Non-pigmented ciliary epithelial cell (primary cell): ENCODE data around the gene TWIST1.

Experiments used
- DNase-seq: peaks from one replicate; pipeline ENCODE4 v3.0.0-alpha.2; 2010; ENCODE audit warnings: low read depth

The TWIST1 gene

DNA sequence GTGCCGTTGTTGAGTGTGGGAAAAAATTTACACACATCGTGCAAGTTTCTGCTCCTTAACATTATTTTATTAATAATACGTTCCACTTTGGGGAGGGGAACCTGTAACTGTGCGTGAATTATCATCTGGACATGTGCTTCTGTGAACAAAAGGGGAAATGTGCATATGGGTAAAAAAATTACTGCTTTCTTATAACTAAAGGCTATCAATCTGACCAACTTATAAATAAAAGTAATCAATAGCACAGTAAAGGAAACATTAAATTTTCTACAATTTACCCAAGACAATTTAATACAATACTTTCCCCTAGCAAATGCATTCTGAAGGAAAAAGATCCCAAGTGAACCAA lies 4.5 kb downstream of the TWIST1 start:
- DNase-seq = no peak

DNA sequence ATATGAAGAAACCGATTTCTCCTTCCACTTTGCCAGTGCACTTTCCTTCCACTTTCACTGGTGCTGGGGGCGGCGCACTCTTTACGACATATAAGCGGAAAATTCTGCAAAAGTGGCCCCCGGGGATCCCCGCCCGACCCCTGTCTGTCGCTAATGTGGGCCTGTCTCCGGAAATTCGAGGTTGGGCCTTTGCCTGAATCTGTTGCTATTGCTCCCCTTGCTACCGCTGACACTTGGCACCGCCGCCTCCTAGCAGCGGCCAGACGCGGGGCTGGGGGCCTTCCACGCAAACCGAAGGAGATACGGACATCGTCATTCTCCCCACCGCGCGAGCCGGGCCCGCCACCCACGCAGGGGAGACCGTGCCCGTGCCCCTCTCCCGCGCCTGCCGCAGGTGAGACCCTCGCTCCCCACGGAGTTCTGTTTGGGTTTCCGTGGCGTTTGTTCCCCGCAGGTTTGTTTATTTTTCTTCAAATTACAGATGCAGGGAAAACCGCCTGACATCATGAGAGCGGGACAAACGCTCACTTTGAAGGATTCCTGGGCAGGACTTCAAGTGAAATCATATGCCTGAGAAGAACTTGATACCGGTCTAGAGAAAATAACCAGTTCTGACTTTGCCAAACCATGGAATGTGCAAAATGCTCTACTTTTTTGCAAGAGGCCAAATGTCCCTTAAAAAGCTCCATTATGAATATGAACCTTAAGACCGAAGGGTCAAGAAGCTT lies 5.0 kb downstream of the TWIST1 start:
- DNase-seq = peak; percentile 47

DNA sequence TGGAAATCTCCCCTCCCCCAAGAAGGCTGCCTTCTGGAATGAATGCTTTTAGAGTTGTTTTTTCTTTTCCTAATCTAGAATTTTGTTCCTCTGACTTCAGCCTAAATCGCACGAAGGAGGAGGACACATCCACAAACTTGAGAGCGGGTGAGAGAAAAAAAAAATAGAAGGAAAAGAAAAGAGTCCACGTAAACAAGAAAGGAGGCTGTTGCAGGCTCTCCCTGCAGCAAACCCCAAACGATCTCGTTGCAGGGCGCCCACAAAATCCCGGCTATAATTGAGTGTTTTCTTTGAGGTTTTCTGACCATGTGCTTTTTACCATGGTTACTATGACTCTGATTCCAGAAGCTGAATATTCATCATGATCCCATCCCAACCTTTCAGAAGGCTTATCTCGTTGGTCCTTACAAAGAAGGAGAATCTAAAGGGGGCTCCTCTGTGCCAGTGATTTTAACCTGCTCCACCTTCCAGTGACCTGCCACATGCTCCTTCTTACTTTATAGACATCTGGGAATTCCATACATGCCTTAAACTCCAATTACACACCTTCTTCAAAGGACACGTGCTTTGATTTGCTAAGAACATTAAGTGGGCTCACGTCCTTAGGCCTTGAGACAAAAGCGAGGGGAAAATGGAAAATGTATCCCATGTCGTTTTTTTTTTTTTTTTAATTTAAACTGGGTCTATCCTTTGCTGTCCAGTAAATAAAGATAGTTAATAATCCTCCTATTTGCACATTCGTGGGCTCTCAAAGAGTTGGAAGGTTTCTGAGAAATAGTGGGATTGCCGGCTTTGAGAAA lies 5.8 kb downstream of the TWIST1 start:
- DNase-seq = no peak

GRCh38 chr7:19110776-19111175 lies 6.7 kb downstream of the TWIST1 start:
- no peak for DNase-seq

DNA sequence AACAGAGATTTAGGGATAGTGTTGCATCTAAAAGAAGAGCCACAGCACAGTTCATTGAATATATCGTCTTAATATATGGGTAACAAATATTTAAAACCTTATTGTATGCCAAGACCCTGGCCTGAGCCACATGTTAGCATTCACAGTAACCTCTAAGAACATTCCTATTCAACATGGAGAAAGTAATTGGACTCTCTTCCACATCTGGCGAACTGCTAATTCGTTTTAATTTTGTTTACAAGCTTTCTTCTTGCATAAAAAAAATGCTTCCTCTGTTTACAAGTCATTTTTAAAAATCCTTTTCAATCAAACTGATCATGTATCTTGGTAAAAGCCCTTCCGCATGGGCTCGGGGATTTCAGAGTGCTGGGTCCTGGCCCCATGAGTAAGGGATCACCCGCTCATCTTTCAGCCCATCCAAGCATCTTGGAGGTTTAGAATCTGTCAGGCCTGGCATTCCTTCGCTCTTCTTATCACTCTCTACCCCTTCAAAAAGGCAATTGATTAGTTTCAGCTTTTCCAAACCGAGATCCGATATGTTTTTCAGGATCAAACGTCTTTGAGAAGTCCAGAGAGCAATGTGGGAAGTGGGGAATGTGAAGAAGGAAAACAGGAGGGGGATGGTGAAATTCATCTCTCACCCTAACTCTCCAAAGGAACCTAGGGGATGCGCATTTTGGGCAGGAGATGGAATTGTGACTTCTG lies 7.3 kb downstream of the TWIST1 start:
- DNase-seq = no peak

DNA sequence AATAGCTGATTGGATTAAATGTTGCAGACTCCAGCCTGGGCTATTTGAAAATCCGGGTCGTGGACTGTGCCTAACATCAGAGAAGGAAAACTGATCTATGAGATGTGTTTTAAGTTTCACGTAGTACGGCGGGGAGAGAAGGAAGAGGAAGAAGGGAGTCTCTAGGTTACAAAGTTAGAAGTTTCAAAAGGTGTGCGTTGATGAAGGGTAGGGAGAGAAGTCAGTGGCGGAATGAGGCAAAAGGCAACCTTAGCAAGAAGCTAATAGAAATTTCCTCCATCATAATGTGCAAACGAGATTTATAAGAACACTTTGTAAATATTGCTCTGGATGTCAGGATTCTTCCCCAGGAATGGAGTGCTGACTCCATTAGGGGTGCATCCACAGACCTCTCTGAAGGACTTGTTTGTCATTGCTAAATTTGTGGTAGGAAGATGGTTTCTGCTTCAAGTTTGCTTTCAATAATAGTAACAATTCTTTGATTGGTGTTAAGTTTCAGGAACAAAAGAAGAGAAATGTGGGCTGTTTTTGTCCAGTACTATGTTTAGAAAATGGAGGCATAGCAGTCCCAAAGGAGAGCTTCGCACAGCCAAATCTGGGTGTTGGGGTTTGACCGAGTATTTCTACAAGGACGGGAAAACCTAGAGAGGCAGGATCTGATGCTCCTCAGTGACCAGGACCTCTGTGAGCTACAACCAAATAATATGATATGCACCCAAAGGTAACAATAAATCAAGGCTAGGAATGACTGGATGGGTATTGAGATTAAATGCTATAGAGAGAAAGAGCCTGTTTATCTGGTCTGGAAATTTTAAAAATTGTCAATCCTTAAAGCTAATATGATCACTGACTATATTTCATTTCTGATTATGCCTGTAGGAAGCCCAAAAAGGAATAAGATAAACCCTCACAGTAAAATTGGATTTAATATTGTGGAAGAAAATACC lies 8.2 kb downstream of the TWIST1 start:
- no peak for DNase-seq

GRCh38 chr7:19107356-19108146 lies 9.9 kb downstream of the TWIST1 start:
- DNase-seq = no peak

DNA sequence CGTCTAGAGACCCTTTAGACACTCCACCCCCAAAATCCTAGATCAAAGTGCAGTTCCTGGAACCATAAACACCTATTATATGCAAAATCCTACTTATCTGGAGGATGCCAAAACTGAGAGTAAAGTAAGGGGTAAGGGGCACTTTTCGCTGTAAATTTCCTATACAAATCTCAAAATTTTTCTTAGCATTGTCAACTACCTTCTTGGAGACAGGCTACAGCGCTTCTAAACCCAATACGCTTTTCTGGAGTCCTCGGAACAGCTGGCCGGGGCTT lies 10.4 kb downstream of the TWIST1 start:
- no peak for DNase-seq

- no peak for DNase-seq
Observed at GRCh38 chr7:19106241-19107080, 11.0 kb downstream of the TWIST1 start.

- no peak for DNase-seq
Observed at GRCh38 chr7:19105546-19105945, 11.9 kb downstream of the TWIST1 start.

DNA sequence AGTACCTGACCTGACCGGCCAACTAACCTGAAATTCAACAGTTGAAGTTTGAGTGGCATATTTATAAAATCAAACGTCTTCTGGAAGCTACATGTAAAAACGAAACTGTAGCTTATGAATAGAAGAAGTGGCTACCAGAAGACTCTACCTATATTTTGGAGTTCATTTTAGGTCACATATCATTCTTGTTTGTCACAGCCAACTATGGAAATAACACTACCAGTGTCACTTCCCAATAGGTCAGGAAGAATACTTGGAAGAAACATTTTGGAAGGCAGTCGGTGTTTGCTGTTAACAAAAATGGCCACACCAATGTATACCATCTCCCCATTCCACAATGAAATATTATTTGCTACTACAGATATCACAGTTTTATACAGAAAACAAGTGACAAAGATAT lies 12.6 kb downstream of the TWIST1 start:
- no peak for DNase-seq

- no peak for DNase-seq
Observed at GRCh38 chr7:19102884-19103283, 14.6 kb downstream of the TWIST1 start.

GRCh38 chr7:19101909-19102308 lies 15.5 kb downstream of the TWIST1 start:
- no peak for DNase-seq

DNA sequence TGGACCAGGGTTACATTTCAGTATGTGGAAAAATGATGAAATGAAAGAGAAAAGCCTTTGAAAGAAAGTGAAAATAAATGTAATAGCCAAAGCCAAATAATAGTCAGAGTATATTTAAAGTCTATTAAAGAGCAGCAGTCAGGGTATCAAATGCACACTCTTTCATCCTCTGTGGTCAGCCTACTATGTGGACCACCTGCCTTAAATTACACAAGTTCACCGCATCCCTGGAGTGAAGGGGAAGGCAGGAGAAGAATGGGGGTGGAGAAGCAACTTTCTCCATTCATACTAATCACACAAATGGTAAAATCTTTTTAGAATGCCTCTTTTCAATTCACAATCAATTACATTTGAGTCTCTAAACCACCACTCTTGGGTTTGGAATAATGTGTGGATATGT lies 16.0 kb downstream of the TWIST1 start:
- DNase-seq = no peak

DNA sequence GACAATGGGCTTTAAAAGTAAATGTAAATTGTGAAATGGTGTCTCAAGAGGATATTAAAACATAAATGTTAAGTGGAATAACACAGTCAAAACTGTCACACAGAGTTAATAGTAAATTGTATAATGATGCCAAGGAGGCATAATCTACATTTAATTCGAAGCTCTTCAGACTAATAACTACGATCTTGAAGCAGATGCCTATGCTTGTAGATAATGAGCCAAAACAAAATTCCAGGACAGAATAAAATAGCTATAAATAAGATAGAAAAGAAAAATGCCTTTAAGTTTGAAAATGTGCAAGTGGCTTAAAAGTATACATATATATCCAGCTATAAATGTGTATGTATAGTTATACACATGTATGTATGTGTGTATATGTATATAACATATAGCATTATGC lies 17.5 kb downstream of the TWIST1 start:
- DNase-seq = no peak

GRCh38 chr7:19099194-19099593 lies 18.2 kb downstream of the TWIST1 start:
- DNase-seq = no peak

GRCh38 chr7:19098510-19098909 lies 18.9 kb downstream of the TWIST1 start:
- DNase-seq = no peak

GRCh38 chr7:19097165-19098055 lies 20.0 kb downstream of the TWIST1 start:
- DNase-seq = no peak

GRCh38 chr7:19095353-19095860 lies 22.0 kb downstream of the TWIST1 start:
- no peak for DNase-seq
